ENCODE results near the gene HTT. TPM values are rescaled to one million over a fixed set of nuclear protein-coding genes. Genes with fewer than 3 reads are reported as not detected.

Gene HTT
- total RNA-seq, 3 donors from 2014 or later (not counting 1 experiment from before 2014, with no cell fraction given): 132 to 175 (median 165) TPM

- H3K9me3 ChIP-seq (ENCODE audit: control insufficient read depth, insufficient read depth, low read length): no peaks in the 10 kb centered on the region
- peaks cover 84% of the 10 kb centered on the region for H3K36me3 ChIP-seq (ENCODE audit: control insufficient read depth, insufficient read depth, low read length)
- Mint-ChIP-seq H3K4me3 (no peak overlapping the region), H3K9me3 (no peaks in the 10 kb centered on the region), H3K36me3 (peaks cover 12% of the 10 kb centered on the region), H3K27ac (peak overlapping the region in 1 of 2 donors; percentile 8), H3K27me3 (ENCODE audit: low read depth in 2 of 2) (no peaks in the 10 kb centered on the region), H3K4me1 (peaks cover 7 to 15% of the 10 kb centered on the region in 2 donors)
- ATAC-seq (no peak), DNase-seq (no peak)
- intact Hi-C loops (cut with micrococcal nuclease): no loop called here
- TF ChIP-seq CTCF (IDR thresholded peaks at IDR 0.05): no peak
- no peak overlapping the region for H3K4me3 ChIP-seq (ENCODE audit: low read length)
- H3K27me3 ChIP-seq (ENCODE audit: control insufficient read depth, insufficient read depth, low read length): no peaks in the 10 kb centered on the region
- 93% methylated on average over 13 of the region's 13 CpGs for WGBS (ENCODE audit: insufficient coverage)
- H3K27ac ChIP-seq (ENCODE audit: low read length): no peak overlapping the region
- peaks cover 19% of the 10 kb centered on the region for H3K4me1 ChIP-seq (ENCODE audit: control insufficient read depth, insufficient read depth, low read length)
These were observed 154.4 kb downstream of the HTT start for GRCh38 chr4:3228881-3229280.

DNA sequence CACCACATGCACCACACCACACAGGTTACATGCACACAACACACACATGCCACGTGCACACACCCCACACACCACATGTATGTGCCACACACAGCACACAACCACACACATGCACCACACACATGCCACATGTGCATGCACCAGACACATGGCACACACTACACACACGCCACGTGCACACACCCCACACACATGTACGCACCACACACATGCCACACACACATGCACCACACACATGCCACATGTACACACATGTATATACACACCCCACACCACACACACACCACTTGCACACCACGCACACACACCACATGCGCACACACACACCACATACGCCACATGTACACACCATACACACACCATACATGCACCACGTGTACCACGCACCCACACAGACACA, 154.8 kb downstream of the HTT start:
- TF ChIP-seq CTCF (IDR thresholded peaks at IDR 0.05): no peak
- no peaks in the 10 kb centered on the region for H3K9me3 Mint-ChIP-seq
- Histone ChIP-seq H3K27ac (ENCODE audit: low read length) (no peak overlapping the region), H3K27me3 (ENCODE audit: control insufficient read depth, insufficient read depth, low read length) (no peaks in the 10 kb centered on the region), H3K9me3 (ENCODE audit: control insufficient read depth, insufficient read depth, low read length) (no peaks in the 10 kb centered on the region), H3K36me3 (ENCODE audit: control insufficient read depth, insufficient read depth, low read length) (peaks cover 85% of the 10 kb centered on the region), H3K4me1 (ENCODE audit: control insufficient read depth, insufficient read depth, low read length) (peaks cover 19% of the 10 kb centered on the region), H3K4me3 (ENCODE audit: low read length) (no peak overlapping the region)
- no peak overlapping the region for H3K4me3 Mint-ChIP-seq
- peak overlapping the region in 1 of 2 donors; percentile 8 for H3K27ac Mint-ChIP-seq
- 97% methylated on average over 9 of the region's 9 CpGs for WGBS (ENCODE audit: insufficient coverage)
- ATAC-seq (peak in 1 of 3 donors; percentile 26), DNase-seq (no peak)
- peaks cover 7 to 13% of the 10 kb centered on the region in 2 donors for H3K4me1 Mint-ChIP-seq
- H3K27me3 Mint-ChIP-seq (ENCODE audit: low read depth in 2 of 2): no peaks in the 10 kb centered on the region
- peaks cover 12% of the 10 kb centered on the region for H3K36me3 Mint-ChIP-seq
- intact Hi-C loops (cut with micrococcal nuclease): no loop called here

DNA sequence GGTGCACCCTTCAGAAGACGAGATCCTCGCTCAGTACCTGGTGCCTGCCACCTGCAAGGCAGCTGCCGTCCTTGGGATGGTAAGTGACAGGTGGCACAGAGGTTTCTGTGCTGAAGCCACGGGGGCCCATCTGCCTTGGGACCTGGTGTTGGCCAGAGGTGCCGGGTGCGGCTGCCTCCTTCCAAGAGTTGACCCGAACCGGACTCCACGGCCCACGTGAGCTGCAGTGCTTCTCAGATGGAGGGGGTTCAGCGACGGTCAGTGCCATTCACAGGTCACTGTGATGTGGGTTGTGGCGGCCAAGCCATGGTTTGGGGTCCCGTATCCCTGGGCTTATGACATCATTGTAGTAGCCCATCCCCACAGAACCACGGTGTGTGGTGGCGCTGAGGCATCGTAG, 155.5 kb downstream of the HTT start:
- peaks cover 6 to 7% of the 10 kb centered on the region in 2 donors for H3K4me1 Mint-ChIP-seq
- no peaks in the 10 kb centered on the region for H3K27me3 ChIP-seq (ENCODE audit: control insufficient read depth, insufficient read depth, low read length)
- H3K36me3 Mint-ChIP-seq: peaks cover 12% of the 10 kb centered on the region
- H3K9me3 ChIP-seq (ENCODE audit: control insufficient read depth, insufficient read depth, low read length): no peaks in the 10 kb centered on the region
- peaks cover 16% of the 10 kb centered on the region for H3K4me1 ChIP-seq (ENCODE audit: control insufficient read depth, insufficient read depth, low read length)
- H3K4me3 ChIP-seq (ENCODE audit: low read length): no peak overlapping the region
- H3K9me3 Mint-ChIP-seq: no peaks in the 10 kb centered on the region
- H3K36me3 ChIP-seq (ENCODE audit: control insufficient read depth, insufficient read depth, low read length): peaks cover 85% of the 10 kb centered on the region
- H3K27ac ChIP-seq (ENCODE audit: low read length): no peak overlapping the region
- H3K27ac Mint-ChIP-seq: no peak overlapping the region
- 94% methylated on average over 17 of the region's 17 CpGs for WGBS (ENCODE audit: insufficient coverage)
- DNase-seq (no peak), ATAC-seq (no peak)
- H3K27me3 Mint-ChIP-seq (ENCODE audit: low read depth in 2 of 2): no peaks in the 10 kb centered on the region
- no peak for TF ChIP-seq CTCF (IDR thresholded peaks at IDR 0.05)
- H3K4me3 Mint-ChIP-seq: no peak overlapping the region
- intact Hi-C loops (cut with micrococcal nuclease): no loop called here

- Mint-ChIP-seq H3K4me3 (no peak overlapping the region), H3K4me1 (peaks cover 0 to 7% of the 10 kb centered on the region in 2 donors), H3K27ac (no peak overlapping the region), H3K27me3 (ENCODE audit: low read depth in 2 of 2) (no peaks in the 10 kb centered on the region), H3K9me3 (no peaks in the 10 kb centered on the region), H3K36me3 (peaks cover 12% of the 10 kb centered on the region)
- Histone ChIP-seq H3K4me3 (ENCODE audit: low read length) (no peak overlapping the region), H3K27ac (ENCODE audit: low read length) (no peak overlapping the region), H3K4me1 (ENCODE audit: control insufficient read depth, insufficient read depth, low read length) (peaks cover 3% of the 10 kb centered on the region), H3K9me3 (ENCODE audit: control insufficient read depth, insufficient read depth, low read length) (no peaks in the 10 kb centered on the region), H3K27me3 (ENCODE audit: control insufficient read depth, insufficient read depth, low read length) (no peaks in the 10 kb centered on the region), H3K36me3 (ENCODE audit: control insufficient read depth, insufficient read depth, low read length) (peaks cover 87% of the 10 kb centered on the region)
- TF ChIP-seq CTCF (IDR thresholded peaks at IDR 0.05): no peak
- DNase-seq: no peak
- no peak for ATAC-seq
- intact Hi-C loops (cut with micrococcal nuclease): no loop called here
- WGBS (ENCODE audit: insufficient coverage): 80% methylated on average over 9 of the region's 9 CpGs
These were observed 157.0 kb downstream of the HTT start for GRCh38 chr4:3231471-3231870.
